ENCODE results near the gene ADAMTSL1. TPM values are rescaled to one million over a fixed set of nuclear protein-coding genes. Genes with fewer than 3 reads are reported as not detected.

ADAMTSL1 gene
- total and polyA plus RNA-seq, 2 experiments from 2014 or later = 2.3 to 5.0 TPM

- Histone ChIP-seq H3K27me3 (ENCODE audit: insufficient read depth) (no peaks in the 10 kb centered on the region), H3K36me3 (ENCODE audit: insufficient read depth) (no peaks in the 10 kb centered on the region), H3K4me3 (no peak overlapping the region), H3K27ac (ENCODE audit: low read depth) (no peak overlapping the region), H3F3A (replicated peaks; ENCODE audit: low read depth) (no peaks in the 10 kb centered on the region), H3K4me1 (ENCODE audit: insufficient read depth) (no peaks in the 10 kb centered on the region), H3K9me2 (ENCODE audit: insufficient read depth) (peaks cover 5% of the 10 kb centered on the region; the same call in 1 of the 2 replicates), H4K20me1 (replicated peaks; ENCODE audit: insufficient read depth) (no peaks in the 10 kb centered on the region), H3K79me2 (replicated peaks; ENCODE audit: insufficient read depth) (no peaks in the 10 kb centered on the region), H3K4me2 (no peak overlapping the region), H2AFZ (no peak overlapping the region)
- ATAC-seq (no peak), DNase-seq (ENCODE audit: low spot score) (no peak)
- Mint-ChIP-seq H3K4me3 (no peak overlapping the region), H3K27ac (no peak overlapping the region), H3K4me1 (peaks cover 10% of the 10 kb centered on the region; the same call in 2 of the 3 replicates), H3K27me3 (ENCODE audit: insufficient read depth, low read depth, poor library complexity) (no peaks in the 10 kb centered on the region), H3K9me3 (peaks cover 9% of the 10 kb centered on the region; the same call in 2 of the 3 replicates), H3K36me3 (ENCODE audit: low read depth) (no peaks in the 10 kb centered on the region)
- TF ChIP-seq JUNB (IDR thresholded peaks at IDR 0.05; ENCODE audit: unreplicated experiment) = no peak
- TF ChIP-seq CREB1 (CRISPR knock-in tag; IDR thresholded peaks at IDR 0.05; ENCODE audit: low read depth) = no peak
- no peak for TF ChIP-seq ZNF462 (CRISPR knock-in tag; IDR thresholded peaks at IDR 0.05)
- no peak for TF ChIP-seq NANOG (IDR thresholded peaks at IDR 0.05; ENCODE audit: borderline replicate concordance)
- TF ChIP-seq STAT1 (IDR thresholded peaks at IDR 0.05; ENCODE audit: unreplicated experiment) = no peak
- TF ChIP-seq REST (IDR thresholded peaks at IDR 0.05; ENCODE audit: unreplicated experiment) = no peak
- TF ChIP-seq ZNF114 (CRISPR knock-in tag; IDR thresholded peaks at IDR 0.05) = no peak
- no peak for TF ChIP-seq EZH2 (IDR thresholded peaks at IDR 0.05; ENCODE audit: low read depth, unreplicated experiment)
- TF ChIP-seq, protein P1, sequence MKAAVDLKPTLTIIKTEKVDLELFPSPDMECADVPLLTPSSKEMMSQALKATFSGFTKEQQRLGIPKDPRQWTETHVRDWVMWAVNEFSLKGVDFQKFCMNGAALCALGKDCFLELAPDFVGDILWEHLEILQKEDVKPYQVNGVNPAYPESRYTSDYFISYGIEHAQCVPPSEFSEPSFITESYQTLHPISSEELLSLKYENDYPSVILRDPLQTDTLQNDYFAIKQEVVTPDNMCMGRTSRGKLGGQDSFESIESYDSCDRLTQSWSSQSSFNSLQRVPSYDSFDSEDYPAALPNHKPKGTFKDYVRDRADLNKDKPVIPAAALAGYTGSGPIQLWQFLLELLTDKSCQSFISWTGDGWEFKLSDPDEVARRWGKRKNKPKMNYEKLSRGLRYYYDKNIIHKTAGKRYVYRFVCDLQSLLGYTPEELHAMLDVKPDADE (IDR thresholded peaks at IDR 0.05) = no peak
- TF ChIP-seq ZNF331 (CRISPR knock-in tag; IDR thresholded peaks at IDR 0.05; ENCODE audit: low read depth) = no peak
- TF ChIP-seq EZH2phosphoT487 (IDR thresholded peaks at IDR 0.05; ENCODE audit: unreplicated experiment) = no peak
- TF ChIP-seq POLR2AphosphoS5 (IDR thresholded peaks at IDR 0.05; ENCODE audit: low read depth) = no peak
- TF ChIP-seq, protein P2, sequence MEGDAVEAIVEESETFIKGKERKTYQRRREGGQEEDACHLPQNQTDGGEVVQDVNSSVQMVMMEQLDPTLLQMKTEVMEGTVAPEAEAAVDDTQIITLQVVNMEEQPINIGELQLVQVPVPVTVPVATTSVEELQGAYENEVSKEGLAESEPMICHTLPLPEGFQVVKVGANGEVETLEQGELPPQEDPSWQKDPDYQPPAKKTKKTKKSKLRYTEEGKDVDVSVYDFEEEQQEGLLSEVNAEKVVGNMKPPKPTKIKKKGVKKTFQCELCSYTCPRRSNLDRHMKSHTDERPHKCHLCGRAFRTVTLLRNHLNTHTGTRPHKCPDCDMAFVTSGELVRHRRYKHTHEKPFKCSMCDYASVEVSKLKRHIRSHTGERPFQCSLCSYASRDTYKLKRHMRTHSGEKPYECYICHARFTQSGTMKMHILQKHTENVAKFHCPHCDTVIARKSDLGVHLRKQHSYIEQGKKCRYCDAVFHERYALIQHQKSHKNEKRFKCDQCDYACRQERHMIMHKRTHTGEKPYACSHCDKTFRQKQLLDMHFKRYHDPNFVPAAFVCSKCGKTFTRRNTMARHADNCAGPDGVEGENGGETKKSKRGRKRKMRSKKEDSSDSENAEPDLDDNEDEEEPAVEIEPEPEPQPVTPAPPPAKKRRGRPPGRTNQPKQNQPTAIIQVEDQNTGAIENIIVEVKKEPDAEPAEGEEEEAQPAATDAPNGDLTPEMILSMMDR (conservative IDR thresholded peaks at IDR 0.05; ENCODE audit: low read depth in 2 of 2) = no peak
Measured at GRCh38 chr9:18905028-18905882, 431.3 kb downstream of the ADAMTSL1 start.
